NCI-H187 treated with DMSO at 0.1 percent for 48 hours (cell line): ENCODE data around the gene TMEM134.
A peak's percentile ranks its signal among the peaks of the same experiment; 100 is the strongest.
"Not testable (repeated sequence)": the region's sequence is repeated elsewhere in the genome, so short reads cannot be mapped to it uniquely, and the experiment has no call there.

ENCODE experiments used
- DNase-seq: peaks from one replicate; lab custom pipeline; 2025; lab: John Stamatoyannopoulos, UW

TMEM134 gene

DNA sequence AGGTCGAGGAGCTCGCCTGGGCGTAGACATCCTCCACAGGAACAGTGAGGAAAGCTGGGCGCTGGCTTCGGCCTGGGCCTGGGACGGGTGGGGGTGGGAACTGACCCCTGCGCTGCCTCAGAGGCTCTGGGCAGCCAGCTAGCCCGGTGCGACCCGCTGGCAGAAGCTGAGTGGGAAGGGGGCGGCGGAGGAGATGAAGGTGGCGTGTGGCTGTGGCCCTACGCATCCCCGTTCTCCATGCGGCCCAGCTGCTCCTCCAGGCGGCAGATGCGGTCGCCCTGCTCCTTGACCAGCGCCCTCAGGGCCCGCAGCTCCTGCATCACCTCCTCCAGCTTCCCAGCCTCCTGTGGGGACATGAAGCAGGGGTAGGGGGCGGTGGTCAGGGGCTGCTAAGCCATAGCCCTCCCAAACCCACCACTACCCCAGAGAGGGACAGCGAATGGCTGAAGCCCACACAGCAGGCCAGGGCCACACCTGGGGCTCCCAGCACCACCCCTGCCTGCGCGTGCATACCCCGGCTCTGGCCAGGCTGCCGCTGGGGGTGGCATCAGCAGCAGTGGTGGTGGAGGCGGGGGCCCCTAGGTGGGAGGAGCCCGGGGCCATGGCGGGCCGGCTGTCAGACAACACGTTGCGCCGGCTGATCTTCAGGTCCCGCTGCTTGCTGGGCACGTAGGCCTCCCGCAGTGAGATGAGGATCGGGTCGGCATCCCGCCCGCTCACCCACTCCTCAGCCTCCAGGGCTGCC lies 30.7 kb downstream of the TMEM134 start:
- no peak for DNase-seq

DNA sequence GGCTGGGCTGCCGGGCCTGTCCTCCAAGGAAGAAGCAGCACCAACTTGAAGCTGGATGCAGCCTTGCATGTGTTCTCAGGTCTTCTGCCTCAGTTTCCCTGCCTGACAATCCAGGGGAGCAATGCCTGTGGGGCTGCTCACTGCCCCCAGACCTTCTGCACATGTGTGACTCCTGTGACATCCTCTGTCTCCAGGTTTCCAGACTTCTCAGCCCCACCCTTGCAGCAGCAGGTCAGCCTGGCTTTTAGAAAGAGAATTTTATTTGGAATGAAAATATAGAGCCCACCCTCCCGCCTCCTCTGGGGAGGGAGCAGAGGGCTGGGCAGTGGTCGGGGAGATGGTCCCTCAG lies 31.3 kb downstream of the TMEM134 start:
- DNase-seq, result no peak

DNA sequence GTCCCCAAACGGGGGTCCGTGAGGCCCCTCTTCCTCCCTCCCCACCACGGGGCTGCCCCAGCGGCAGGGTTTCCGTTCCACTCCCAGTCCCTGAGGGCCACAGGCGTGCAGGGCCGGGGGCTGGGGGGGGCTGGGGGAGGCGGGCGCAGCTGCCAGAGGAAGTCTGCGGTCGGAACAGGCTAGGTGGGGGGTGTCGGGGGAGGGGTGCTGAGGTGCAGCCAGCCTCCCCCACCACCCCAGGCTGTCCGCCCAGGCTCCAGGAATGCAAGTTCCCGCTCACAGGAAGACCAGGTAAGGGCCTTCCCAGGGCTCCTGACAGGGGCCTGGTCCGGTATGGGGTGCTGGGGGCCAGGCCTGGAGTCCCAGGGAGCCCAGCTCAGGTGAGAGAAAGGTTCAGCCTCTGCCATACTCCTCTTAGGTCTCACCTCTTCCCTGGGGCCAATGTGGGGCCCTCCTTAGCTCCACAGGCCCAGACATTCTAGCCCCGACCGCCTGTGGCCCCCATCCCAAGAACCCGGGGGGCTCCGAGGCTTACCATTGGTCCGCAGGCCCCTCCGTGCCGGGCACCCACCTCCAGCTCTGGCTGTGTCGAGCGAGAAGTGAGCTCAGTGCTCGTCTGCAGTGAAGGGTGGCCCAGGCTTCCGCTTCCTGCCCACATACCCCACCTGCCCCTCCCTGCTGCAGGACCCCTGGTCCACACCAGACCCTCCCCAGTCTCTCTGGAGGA lies 31.8 kb downstream of the TMEM134 start, which contains the start of gene PTPRCAP:
Gene PTPRCAP, minus strand, starts transcription at position 601 of the 727 bp plus-strand sequence. Its CDS starts 63 bp downstream, at position 538.
- DNase-seq, result no peak

DNA sequence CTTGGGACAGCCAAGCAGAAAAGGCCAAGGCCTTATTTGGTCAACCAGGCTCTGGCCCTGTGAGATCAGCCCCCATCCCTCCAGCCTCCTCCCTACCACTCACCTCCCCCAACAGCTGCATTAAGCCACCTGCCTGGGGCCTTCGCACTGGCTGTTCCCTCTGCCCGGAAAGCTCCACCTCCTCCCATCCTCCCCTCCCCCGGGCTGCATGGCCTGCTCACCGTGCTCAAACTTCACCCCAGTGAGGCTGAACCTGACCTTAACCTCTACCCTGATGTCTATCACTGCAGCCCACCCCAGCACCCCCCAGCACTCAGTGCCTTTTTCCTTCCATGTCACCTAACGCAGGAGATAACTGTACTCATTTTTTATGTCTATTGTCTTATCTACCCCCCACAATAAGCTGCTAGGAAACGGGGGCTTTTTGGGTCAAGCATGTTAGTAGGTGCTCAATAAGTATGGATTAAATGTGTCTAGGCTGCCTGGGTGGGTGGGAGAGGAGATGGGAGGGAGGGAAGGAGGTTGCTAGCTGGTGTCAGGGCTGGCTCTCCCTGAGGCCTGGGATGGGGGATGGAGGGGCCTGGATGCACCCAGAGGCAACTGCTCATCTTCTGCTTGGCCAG lies 32.5 kb downstream of the TMEM134 start:
- DNase-seq, result no peak

DNA sequence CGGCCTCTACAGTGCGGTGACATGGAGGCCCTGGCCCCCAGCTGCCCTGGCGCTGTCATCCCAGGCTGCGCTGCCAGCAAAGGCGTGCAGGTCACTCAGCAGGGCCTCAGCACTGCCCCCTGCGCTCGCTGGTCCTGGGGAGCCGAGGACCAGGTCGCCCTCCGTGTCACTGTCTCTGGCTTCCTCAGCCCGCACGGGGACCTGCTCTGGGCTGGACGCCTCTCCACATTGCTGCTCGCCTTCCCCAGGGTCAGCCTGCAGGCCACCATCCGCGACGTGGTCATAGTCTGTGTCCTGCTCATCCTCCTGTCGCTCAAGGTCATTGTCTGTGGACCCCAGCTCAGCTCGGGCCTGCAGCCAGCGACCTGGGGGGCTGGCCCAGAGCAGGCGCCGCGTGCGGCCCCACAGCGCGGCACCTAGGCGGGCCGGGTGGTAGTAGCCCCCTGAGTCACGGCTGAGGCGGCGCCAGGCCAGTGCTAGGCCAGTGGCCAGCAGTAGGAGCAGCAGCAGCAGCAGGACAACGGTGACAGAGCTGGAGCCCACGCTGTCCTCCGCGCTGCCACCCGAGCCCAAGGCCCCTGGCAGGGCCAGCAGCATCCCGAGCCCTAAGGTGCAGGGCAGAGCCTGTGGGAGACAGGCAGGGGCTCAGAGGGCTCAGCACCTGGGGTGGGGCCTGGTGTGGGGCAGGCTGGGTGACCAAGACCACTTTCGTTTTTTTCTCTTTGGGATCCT lies 33.2 kb downstream of the TMEM134 start:
- DNase-seq, result no peak

DNA sequence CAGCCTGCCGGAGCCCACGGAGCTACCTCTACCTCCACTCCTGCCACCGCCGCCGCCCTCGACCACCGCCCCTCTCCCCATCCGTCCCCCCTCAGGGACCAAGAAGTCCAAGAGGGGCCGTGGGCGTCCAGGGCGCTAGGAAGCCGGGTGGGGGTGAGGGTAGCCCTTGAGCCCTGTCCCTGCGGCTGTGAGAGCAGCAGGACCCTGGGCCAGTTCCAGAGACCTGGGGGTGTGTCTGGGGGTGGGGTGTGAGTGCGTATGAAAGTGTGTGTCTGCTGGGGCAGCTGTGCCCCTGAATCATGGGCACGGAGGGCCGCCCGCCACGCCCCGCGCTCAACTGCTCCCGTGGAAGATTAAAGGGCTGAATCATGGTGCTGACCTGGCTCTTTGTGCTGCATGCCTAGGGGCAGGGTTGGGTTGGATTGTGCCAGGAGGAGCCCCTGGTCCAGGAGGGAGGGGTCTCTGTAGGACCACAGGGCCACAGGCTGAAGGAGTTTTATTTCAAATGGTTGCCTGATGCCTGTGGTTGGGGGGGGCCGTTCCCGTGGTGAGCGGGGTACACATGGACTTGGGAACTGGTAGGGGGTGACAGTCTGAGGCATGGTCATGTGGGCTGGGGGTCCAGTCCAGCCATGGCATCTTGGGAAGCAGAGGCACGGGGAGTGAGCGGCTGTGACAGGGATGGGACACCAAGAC lies 33.9 kb downstream of the TMEM134 start:
- DNase-seq, result no peak

DNA sequence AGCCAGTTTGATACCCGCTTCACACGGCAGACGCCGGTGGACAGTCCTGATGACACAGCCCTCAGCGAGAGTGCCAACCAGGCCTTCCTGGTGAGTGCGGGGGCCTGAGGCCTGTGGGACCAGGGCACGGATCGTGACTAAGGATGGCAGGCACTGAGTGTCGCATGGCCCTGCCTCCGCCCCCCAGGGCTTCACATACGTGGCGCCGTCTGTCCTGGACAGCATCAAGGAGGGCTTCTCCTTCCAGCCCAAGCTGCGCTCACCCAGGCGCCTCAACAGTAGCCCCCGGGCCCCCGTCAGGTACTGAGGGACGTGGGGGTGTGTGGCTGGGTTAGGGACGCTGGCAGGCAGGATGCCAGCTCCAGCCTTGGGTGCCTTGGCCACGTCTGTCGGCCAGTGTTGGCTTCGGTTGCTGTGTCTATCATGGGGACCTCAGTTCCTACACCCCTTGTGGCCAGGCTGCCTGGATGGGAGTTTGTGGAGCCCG lies 34.6 kb downstream of the TMEM134 start:
- no peak for DNase-seq

DNA sequence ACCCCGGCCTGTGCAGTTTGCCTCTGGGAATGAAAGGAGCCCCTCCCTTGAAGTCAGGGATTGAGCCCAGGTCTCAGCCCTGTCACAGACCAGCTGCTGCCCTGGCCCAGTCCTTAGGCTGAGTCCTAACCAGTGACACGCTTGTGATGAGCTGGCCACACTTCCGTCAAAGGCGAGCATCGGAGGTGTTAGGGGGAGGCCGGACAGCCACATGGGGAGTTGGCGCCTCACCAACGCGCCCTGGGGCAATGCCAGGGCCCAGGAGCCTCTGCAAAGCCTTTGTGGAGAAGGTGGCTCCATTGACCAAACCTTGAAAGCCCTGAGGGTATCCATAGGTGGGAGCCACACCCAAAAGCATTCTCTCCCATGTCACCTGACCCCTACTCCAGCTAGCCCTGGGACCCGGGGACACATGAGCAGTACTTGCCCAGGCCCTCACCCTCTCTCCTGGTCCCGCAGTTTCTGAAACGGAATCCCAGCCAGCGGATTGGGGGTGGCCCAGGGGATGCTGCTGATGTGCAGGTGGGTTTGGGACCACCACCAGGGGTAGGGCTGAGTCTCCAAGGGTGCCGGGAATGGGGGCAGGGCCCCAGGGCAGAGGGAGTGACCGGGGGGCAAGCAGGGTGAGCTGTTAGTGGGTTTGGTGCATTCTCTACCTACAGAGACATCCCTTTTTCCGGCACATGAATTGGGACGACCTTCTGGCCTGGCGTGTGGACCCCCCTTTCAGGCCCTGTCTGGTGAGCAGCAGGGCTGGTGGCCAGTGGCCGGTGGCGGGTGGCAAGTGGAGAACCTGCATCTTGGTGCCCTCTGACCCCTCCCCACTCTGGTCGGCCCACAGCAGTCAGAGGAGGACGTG lies 35.3 kb downstream of the TMEM134 start:
- no peak for DNase-seq

DNA sequence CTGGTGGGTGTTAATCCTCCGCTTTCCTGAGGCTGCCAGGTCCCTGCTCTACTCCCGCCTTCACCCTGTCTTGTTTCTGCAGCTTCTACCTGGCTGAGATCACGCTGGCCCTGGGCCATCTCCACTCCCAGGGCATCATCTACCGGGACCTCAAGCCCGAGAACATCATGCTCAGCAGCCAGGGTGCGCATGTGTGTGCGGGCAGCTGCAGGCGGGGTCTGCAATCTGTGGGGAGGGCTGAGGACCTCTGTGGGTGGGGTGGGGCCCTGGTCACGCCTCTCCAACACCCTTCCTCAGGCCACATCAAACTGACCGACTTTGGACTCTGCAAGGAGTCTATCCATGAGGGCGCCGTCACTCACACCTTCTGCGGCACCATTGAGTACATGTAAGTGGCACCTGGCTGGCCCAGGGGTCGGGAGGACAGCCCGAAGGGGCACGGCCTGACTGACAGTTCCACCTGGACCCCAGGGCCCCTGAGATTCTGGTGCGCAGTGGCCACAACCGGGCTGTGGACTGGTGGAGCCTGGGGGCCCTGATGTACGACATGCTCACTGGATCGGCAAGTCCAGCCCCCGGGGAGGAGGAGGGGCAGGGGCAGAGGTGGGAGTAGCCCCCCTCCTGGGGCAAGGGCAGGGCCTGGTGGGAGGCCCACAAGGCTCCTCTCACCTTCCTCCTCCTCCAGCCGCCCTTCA lies 36.2 kb downstream of the TMEM134 start:
- no peak for DNase-seq

DNA sequence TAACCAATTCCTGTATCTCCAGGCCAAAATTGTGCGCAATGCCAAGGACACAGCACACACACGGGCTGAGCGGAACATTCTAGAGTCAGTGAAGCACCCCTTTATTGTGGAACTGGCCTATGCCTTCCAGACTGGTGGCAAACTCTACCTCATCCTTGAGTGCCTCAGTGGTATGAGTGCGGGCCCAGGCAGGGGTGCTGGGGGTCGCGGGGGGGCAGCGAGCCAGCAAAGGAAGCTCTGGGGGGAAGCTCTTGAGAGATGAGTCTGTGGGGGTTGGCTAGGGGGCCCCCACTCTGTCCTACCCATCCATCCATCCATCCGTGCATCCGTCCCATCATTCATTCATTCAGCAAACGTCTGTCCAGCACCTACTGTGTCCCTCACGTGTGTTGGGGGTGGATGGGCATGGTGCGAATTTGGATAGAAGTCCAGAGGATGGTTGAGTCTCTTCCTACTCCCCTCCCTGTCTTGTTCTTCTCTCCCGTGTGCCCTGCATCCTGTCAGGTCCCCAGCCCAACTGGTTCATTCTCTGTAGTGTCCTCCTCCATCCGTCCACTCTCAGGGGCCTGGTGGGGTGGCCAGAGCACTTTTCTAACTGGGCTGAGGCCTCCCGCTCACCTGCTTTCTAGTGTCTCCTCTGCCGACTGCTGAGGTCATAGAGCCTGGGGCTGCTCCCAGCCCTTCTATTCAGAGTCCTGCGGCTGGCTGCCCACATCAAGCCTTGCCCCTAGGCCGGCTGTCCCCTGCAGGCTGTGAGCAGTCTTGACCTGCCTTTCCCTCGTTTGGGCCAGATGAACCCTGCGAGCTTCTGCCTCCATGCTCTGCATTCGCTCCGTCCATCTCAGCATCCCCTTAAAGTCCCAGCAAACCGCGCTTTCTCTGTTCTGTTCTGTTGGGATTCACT lies 37.5 kb downstream of the TMEM134 start:
- DNase-seq, result no peak

DNA sequence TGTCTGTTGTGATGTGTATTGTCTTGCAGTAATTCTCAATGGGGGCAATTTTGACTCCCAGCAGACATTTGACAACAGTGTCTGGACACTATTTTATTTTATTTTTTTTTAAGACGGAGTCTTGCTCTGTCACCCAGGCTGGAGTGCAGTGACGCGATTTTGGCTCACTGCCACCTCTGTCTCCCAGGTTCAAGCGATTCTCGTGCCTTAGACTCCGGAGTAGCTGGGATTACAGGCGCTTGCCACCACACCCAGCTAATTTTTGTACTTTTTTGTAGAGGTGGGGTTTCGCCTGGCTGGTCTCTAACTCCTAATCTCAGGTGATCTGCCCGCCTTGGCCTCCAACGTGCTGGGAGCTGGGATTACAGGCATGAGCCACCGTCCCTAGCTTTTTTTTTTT lies 39.3 kb downstream of the TMEM134 start:
- no peak for DNase-seq

DNA sequence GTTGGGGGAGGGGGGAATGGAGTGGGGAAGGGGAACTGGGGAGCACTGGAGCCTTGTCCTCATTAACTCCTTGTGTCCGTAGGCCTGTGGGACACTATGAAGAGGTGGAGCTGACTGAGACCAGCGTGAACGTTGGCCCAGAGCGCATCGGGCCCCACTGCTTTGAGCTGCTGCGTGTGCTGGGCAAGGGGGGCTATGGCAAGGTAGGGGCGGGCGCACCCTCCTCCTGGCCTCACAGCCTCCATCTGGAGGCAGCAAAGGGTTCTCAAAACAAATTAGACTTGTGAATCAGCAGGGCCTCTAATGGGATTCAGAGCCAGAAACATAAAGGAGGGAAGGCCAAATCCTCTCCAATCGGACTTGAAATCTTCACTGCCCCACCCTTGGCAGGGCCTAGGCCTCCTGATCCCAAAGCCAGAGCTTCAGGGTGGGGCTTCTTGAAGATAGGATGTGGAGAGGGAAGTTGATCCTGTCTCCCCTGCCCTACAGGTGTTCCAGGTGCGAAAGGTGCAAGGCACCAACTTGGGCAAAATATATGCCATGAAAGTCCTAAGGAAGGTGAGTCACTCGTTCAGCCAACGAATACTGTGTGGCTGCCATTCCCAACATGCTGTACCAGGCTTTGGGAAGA lies 39.9 kb downstream of the TMEM134 start:
- no peak for DNase-seq

DNA sequence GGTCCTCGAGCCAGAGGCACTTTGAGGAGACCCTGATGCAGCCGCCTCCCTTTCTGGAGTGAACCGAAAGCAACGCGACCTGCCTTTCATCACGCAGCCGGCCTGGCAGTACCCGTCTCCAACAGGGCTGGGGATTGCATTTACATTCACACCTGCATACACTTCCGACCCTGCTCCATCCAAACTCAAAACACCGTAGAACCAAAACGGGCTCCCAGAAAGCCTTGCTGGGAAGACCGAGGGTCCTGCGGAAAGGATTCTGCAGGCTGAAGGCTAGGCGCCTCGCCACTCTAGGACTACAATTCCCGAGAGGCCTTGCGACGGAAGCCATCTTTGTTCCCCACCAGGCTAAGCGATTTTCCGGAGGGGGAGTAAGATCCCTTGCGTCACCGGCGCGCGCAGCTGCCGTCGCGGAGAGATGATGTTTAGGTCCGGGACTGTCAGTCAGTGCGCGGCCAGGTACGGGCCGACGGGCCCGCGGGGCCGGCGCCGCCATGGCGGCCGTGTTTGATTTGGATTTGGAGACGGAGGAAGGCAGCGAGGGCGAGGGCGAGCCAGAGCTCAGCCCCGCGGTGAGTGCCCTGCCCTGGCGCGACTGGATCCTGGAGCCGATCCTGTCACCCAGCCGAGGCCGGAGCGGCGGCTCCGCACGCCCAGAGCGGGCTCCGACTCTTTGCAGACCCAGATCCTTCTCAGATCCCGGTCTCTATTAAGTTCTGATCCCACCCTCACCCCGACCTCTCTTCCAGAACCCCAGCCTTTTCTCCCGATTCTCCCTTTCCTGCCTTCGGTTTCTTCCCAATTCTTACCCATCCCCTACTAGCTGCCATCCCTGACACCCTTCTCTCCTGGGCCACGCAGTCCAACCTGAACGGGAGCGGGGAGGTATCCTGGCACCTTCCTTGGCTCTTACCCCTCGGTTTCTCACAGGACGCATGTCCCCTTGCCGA lies 40.7 kb downstream of the TMEM134 start, which contains the start of gene RPS6KB2:
Gene RPS6KB2, plus strand, starts transcription at position 443 of the 950 bp plus-strand sequence. Its CDS starts 52 bp downstream, at position 495.
- DNase-seq, result peak; percentile 88

DNA sequence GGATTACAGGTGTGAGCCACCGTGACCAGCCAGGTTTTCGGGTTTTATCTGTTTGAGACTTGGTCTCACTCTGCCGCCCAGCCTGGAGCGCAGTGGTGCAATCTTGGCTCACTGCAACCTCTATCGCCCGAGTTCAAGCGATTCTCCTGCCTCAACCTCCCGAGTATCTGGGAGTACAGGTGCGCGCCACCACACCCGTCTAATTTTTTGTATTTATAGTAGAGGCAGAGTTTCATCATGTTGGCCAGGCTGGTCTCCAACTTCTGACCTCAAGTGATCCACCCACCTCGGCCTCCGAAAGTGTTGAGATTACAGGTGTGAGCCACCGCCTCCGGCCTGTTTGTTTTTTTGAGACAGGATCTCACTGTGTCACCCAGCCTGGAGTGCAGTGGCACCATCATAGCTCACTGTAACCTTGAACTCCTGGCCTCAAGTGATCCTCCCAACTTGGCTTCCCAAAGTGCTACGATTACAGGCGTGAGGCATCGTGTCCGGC lies 41.6 kb downstream of the TMEM134 start:
- not testable (repeated sequence) for DNase-seq

DNA sequence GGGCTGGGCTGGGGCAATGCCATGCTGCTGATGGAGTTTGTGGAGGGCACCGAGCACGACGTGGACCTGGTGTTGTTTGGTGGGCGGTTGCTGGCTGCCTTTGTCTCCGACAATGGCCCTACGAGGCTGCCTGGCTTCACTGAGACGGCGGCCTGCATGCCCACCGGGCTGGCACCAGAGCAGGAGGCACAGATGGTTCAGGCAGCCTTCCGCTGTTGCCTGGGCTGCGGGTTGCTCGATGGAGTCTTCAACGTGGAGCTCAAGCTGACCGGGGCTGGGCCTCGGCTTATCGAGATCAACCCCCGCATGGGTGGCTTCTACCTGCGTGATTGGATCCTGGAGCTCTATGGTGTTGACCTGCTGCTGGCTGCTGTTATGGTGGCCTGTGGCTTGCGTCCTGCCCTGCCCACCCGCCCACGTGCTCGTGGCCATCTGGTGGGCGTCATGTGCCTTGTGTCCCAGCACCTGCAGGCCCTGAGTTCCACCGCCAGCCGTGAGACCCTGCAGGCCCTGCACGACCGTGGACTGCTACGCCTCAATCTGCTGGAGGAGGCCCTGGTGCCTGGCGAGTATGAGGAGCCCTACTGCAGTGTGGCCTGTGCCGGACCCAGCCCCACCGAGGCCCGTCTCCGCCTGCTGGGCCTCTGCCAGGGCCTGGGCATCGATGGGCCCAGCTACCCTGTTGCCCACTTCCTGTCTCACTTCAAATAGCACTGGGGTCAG lies 45.0 kb downstream of the TMEM134 start:
- no peak for DNase-seq

DNA sequence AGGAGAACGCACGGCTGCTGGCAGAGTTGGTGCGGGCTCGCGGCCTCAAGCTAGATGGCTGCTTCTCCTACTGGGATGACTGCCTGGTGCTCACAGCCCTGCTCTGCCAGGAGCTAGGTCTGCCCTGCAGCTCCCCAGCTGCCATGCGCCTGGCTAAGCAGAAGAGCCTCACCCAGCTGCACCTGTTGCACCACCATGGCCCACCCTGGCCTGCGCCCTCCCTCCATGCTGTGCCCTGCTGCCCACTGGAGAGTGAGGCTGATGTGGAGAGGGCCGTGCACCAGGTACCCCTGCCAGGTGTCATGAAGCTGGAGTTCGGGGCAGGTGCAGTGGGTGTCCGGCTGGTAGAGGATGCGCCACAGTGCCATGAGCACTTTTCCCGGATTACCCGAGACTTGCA lies 45.6 kb downstream of the TMEM134 start:
- DNase-seq, result no peak
